HFFc6 (cell line): ENCODE data around the gene COX7B. TPM values are rescaled to one million over a fixed set of nuclear protein-coding genes. Genes with fewer than 3 reads are reported as not detected.

Experiments used
- DNase-seq: peaks from one replicate; pipeline ENCODE4 v3.0.0-alpha.2; 2018
- H3K27ac Mint-ChIP-seq: 2 replicates; pipeline ENCODE4 v1.8.0; 2020; ENCODE audit warnings: mild to moderate bottlenecking, mixed read lengths
- H3K27me3 Mint-ChIP-seq: 2 replicates; pipeline ENCODE4 v1.8.0; 2021; ENCODE audit warnings: mild to moderate bottlenecking, moderate library complexity, mixed read lengths; ENCODE audit not compliant: insufficient read depth
- H3K36me3 Mint-ChIP-seq: 2 replicates; pipeline ENCODE4 v1.8.0; 2021; ENCODE audit warnings: low read depth, mixed read lengths
- H3K4me1 Mint-ChIP-seq: 2 replicates; pipeline ENCODE4 v1.8.0; 2020; ENCODE audit warnings: low read depth, mixed read lengths
- H3K4me3 Mint-ChIP-seq: 2 replicates; pipeline ENCODE4 v1.8.0; 2020; ENCODE audit warnings: mild to moderate bottlenecking, moderate library complexity, mixed read lengths
- H3K9me3 Mint-ChIP-seq: 2 replicates; pipeline ENCODE4 v1.8.0; 2020; ENCODE audit warnings: mild to moderate bottlenecking, mixed read lengths
- CTCF ChIP-seq: fragments of 200-600 bp; sonication (generic); IDR thresholded peaks from 2 replicates; pipeline ENCODE4 v1.5.0; 2021; ENCODE audit warnings: antibody characterized with exemption, mild to moderate bottlenecking
- total RNA-seq, 6 experiments: library from RNA; stranded (reverse); fragmentation: NEBNext Ultra II Directional; extraction: Animal tissue kit (Norgen Biotek cat#: 25700); gene quantifications; 2 replicates in 1 of 6; 3 replicates in 5 of 6; pipeline ENCODE4 v1.2.3, GENCODE V29; 2021

COX7B gene
- total RNA-seq, 6 experiments from 2014 or later = 196 to 250 (median 231) TPM

- no peaks in the 10 kb centered on the region for H3K9me3 Mint-ChIP-seq
- no peak; the same call in 1 of the 2 replicates for TF ChIP-seq CTCF
Measured at GRCh38 chrX:77894921-77895886, 4.1 kb upstream of the COX7B start, which contains the start of gene MAGT1. Gene MAGT1, minus strand, starts transcription at chrX:77895435. Its CDS starts 25 bp downstream, at chrX:77895410.

GRCh38 chrX:77900688-77901087, 1.4 kb downstream of the COX7B start:
- TF ChIP-seq CTCF = no peak
- H3K27me3 Mint-ChIP-seq = peaks cover 4% of the 10 kb centered on the region
- H3K36me3 Mint-ChIP-seq = peaks cover 6% of the 10 kb centered on the region; the same call in 1 of the 2 replicates
- peaks cover 12% of the 10 kb centered on the region; the same call in 1 of the 2 replicates for H3K4me1 Mint-ChIP-seq
- no peaks in the 10 kb centered on the region for H3K9me3 Mint-ChIP-seq
- peak overlapping the region; percentile 93 for H3K27ac Mint-ChIP-seq
- peak overlapping the region; percentile 93 for H3K4me3 Mint-ChIP-seq
- no peak for DNase-seq

More at GRCh38 chrX:77894921-77895886, 4.1 kb upstream of the COX7B start, which contains the start of gene MAGT1:
- H3K4me3 Mint-ChIP-seq = peak within 1 kb of the TSS; percentile 98
- H3K36me3 Mint-ChIP-seq = peaks cover 5% of the 10 kb centered on the region; the same call in 1 of the 2 replicates
- peaks cover 8% of the 10 kb centered on the region for H3K27me3 Mint-ChIP-seq
- peak; percentile 94 for DNase-seq
- H3K27ac Mint-ChIP-seq = peak within 1 kb of the TSS; percentile 95
- H3K4me1 Mint-ChIP-seq = peaks cover 18% of the 10 kb centered on the region

GRCh38 chrX:77901506-77901905, 2.2 kb downstream of the COX7B start:
- Mint-ChIP-seq H3K4me1 (peaks cover 9% of the 10 kb centered on the region; the same call in 1 of the 2 replicates), H3K36me3 (peaks cover 6% of the 10 kb centered on the region; the same call in 1 of the 2 replicates), H3K9me3 (no peaks in the 10 kb centered on the region), H3K4me3 (peak overlapping the region; percentile 93), H3K27me3 (peaks cover 4% of the 10 kb centered on the region), H3K27ac (no peak overlapping the region)
- no peak for TF ChIP-seq CTCF
- no peak for DNase-seq

DNA sequence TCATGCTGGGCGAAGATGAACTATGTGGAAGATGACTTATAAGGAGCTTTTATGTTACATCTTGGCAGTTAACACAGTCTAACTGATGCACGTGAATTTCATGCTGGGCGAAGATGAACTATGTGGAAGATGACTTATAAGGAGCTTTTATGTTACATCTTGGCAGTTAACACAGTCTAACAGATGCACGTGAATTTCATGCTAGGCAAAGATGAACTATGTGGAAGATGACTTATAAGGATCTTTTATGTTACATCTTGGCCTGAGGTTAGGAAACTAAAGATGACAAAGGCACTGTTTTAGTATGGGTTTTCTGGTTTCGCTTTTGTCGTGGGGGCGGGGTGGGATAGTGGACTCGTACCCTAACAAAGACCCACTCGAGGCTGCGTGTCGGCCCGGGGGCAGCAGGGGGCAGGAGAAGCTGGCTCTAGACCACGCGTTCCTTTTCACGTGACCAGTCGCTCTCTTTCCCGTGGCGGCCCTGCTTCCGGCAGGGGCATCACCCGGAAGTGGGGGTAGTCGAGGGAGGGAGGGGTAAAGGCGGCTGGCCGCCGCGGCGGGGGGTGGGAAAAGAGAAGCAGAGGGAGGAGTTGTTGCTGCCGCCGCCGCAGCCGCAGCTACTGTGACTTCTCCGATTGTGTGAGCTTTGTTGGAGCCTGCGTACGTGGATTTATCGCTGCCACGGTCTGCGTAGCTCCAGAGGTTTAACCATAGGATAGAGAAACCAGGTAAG, 11.0 kb downstream of the COX7B start, which contains the start of gene ATP7A:
TSS of gene ATP7A (plus strand) at position 586 of the 733 bp plus-strand sequence. CDS start 60,949 bp downstream, outside the sequence.
- Mint-ChIP-seq H3K27ac (peak within 1 kb of the TSS; percentile 98), H3K4me3 (peak within 1 kb of the TSS; percentile 98), H3K36me3 (no peaks in the 10 kb centered on the region), H3K4me1 (peaks cover 16% of the 10 kb centered on the region), H3K9me3 (no peaks in the 10 kb centered on the region), H3K27me3 (no peaks in the 10 kb centered on the region; the same call in 1 of the 2 replicates)
- peak; percentile 84 for DNase-seq
- peak; percentile 67 for TF ChIP-seq CTCF

DNA sequence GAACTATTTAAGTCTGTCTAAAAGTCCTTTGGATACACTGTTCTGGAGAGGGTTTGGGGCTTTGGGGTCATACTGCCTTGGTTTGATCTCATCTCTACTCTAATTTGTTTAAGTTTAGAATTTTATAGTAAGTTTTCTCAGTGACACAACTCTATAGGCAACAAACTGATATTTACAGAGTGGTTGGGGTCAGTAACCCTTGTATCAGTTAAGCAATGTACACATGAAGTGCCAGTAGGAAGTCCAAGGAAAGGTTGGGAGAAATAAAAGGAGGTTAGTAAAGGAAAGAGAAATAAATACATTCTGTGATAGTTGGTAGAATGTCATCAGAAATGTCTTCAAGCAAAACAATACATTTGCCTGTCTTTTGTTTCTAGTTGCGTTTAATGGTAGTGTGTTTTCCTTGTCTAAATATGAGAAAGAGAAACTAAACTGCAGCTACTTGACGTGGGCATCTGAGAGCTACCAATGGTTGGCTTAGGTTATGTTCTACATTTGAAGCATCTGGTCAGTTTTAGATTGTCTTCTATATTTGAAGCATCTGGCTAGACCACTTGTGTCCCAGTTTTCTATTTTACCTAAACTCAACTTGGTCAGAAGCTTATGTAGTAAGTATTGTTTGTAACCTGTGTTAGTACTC, 18.1 kb downstream of the COX7B start:
- no peak for TF ChIP-seq CTCF
- peaks cover 10% of the 10 kb centered on the region for H3K4me1 Mint-ChIP-seq
- H3K27ac Mint-ChIP-seq = no peak overlapping the region
- no peaks in the 10 kb centered on the region for H3K36me3 Mint-ChIP-seq
- H3K4me3 Mint-ChIP-seq = no peak overlapping the region
- DNase-seq = no peak
- H3K9me3 Mint-ChIP-seq = no peaks in the 10 kb centered on the region
- no peaks in the 10 kb centered on the region; the same call in 1 of the 2 replicates for H3K27me3 Mint-ChIP-seq
